Measurements from ENCODE around the gene INPP4B.
"Not testable (repeated sequence)": the region's sequence is repeated elsewhere in the genome, so short reads cannot be mapped to it uniquely, and the experiment has no call there.

The INPP4B gene

DNA sequence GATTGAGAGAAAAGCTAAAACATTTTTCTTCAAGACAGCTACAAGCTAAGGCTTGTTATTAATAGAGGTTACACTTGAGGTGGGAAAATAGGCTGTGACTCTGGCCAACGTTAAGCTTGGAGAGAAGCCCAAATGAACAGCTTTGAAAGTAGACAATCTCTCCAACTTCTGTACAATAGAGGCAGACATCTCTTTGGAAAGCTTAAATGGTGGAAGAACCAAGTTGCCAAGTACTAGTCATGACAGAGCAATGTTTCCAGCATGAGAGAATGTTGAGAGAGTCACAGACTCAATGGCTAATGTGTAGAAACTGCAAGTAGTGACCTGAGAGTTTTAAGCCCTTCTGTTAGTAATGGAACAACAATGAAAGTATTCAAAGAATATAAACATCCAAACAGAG is 298.1 kb downstream of the INPP4B start:
- no peak for DNase-seq (ENCODE audit: low read depth in 2 of 2)

DNA sequence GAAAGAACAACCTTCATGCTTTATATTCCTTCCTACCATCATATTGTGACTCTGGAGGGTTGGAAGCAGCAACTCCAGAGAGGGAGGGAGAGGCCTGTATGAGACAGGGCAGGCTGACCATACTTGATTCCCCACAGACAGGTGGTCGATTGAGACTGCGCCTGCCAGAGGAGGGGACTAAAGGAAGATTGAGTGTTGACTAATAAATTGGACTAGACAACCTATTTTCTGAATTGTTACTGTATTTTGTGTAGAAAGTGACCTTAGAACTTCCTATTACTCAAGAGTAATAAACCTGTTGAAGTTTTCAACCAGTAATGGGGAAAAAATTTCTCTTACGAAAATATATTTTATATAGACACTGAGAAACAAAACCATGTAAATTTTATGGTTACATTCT is 301.5 kb downstream of the INPP4B start:
- no peak for DNase-seq (ENCODE audit: low read depth in 2 of 2)

DNA sequence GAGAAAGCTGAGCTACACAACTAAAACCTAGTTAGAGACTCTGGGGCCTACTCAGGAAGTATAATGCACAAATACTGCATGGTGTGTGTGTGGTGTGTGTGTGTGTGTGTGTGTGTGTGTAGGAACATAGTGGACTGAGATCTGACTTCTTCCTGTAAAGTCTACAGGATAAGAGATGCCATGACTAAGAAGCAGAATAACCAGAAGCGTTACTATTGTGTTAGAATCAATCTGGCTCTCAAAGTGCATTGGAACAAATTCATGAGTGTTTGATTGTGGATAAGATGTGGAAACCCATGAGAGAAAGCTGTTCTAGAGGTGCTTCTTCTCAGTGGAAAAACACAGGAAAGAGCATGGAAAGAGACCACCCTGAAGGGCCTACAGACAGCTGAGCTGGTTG is 302.1 kb downstream of the INPP4B start:
- no peak for DNase-seq (ENCODE audit: low read depth in 2 of 2)

DNA sequence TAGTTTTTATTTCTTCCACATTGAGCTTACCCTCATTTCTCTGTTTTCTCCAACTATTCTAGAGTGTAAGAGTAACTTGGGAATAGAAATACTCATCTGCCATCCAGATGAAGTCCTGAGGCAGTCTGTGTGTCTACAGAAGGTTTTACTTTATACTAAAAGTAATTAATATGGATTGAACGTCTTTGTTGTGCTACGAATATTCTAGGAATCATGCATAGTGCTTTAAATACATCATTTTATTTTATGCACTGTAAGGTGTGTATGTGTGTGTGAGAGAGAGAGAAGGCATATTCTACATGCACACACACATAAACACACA is 305.7 kb downstream of the INPP4B start:
- DNase-seq (ENCODE audit: low read depth in 2 of 2), result no peak

DNA sequence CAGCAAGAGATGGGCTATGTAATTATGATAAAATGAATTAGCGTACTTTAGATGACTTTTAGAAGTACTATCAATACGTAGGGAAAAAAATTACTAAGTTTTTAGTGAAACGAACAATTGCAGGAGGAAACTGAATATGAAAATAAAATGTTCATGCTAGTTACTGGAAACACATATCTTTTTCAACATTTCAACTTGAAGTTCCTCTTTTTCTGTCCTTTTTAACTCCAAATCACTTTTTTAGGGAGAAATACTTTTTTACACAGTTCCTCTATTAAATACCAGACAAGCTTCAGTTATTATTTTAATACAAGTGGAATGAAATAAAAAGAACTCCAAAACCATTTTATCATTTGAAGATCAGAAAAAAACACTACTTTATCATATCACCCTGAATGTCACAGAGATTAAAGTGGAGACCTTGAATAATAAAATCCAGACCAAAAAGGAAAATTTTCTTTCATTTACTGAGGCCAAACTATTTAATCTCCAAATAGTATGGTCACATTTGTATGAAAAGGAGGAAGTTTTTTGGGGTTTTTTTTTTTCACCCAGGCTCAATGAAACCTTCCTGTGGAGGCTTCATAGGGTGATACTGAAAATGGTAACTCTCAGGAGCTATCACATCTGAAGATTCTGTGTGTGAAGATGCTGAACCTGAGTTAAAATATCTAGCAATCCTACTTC is 306.2 kb downstream of the INPP4B start:
- DNase-seq (ENCODE audit: low read depth in 2 of 2), result no peak

DNA sequence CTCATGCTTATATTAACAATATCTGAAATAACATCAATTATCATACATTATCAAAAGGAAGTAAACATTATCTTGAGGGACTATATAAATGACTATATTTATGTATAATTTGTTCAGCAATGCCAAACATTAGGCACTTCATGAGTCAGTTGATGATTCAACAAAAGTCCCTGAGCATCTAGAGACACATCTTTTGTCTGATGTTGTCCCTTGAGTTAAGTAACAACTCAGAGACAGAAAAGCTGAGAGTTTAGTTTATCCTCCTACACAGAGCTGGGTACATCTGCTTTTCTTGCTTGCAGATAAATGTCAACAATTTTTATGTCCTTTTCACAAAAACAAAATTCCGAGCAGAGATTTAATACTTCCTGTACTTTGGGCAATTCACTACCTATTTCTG is 311.1 kb downstream of the INPP4B start:
- DNase-seq (ENCODE audit: low read depth in 2 of 2), result no peak

DNA sequence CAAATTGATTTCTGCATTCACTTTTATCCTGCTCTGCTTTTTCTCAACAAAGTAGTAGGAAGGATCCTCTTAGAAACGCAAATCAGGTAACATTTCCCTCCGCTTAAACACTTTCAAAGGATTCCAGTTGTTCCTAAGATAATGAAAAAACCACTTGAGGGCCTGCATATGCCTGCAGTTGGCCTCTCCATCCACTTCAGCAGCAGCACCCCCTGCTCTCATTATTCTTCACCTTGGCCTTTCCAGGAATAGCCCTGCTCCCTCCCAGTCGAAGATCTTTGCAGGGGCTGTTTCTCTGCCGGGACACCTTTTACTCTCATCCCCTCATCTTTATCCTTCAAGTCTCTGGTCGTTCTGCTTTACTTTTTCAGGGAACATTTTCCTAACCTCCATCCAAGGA is 314.0 kb downstream of the INPP4B start:
- DNase-seq (ENCODE audit: low read depth in 2 of 2), result no peak

DNA sequence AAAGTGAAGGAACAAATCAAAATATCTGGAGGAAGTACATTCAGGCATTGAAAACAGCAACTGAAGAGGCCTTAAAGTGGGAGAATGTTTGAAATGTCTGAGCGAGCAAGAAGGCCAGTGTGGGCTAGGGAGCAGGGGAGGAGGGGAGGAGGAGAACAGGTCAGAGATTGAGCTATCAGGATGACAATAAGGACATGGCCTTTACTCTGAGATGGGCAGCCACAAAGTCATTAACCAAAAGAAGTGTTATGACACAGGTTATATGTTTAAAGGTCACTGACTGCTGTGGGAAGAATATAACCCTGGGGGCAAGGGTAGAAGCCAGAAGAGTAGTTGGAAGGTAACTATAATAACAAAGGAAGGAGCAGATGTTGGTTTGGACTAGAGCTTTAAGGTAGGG is 315.4 kb downstream of the INPP4B start:
- DNase-seq (ENCODE audit: low read depth in 2 of 2), result no peak

DNA sequence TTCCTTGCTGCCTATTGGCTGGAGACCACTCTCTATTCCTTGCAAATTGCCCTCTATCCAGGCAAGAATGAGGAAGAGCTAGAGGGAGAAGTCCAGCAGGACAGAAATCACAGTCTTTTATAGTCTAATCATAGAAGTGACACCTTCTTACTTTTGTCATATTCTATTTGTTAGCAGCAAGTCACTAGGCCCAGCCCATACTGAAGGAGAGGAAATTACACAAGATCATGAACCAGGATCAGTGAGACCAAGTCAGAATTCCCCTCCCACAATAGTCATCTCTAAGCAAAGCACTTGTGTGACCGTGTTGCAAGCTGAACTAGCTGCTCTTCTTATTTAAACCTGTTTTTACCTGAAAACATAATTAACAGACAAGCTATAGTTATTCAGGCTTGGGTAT is 317.7 kb downstream of the INPP4B start:
- DNase-seq (ENCODE audit: low read depth in 2 of 2), result no peak

DNA sequence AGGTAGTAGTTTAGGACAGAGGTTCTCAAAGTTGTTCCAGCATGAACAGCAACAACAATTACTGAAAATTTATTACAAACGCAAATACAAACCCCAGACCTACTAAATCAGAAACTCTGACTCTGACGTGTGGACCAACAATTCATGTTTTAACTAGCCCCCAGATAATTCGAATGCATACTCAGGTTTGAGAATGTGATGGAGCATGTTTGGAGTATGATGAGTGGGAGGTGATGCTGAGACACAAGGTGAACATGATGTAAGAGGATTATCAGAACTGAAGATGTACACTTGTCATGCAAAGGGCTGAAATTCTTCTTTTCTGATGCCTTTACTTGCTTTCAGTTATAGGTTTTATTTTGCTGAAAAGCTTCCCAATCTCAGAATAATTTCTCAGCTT is 323.0 kb downstream of the INPP4B start:
- no peak for DNase-seq (ENCODE audit: low read depth in 2 of 2)

DNA sequence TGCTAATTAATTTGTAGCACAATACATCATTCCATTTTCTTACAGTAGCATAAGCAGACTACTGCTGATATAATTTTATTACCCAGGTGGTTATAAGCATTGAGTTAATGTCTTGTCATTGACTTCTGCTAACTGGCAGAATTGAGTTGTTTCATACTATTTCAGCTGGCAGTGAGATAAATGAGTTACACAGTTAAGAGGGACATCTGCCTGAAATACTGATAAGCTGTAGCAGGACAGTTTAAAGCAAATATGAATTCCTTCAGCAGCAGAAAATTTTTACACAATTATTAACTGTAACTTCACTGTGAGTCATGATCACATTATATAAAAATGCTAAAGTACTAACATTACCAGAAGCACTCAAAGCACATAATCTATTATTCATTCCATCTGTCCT is 326.8 kb downstream of the INPP4B start:
- no peak for DNase-seq (ENCODE audit: low read depth in 2 of 2)

DNA sequence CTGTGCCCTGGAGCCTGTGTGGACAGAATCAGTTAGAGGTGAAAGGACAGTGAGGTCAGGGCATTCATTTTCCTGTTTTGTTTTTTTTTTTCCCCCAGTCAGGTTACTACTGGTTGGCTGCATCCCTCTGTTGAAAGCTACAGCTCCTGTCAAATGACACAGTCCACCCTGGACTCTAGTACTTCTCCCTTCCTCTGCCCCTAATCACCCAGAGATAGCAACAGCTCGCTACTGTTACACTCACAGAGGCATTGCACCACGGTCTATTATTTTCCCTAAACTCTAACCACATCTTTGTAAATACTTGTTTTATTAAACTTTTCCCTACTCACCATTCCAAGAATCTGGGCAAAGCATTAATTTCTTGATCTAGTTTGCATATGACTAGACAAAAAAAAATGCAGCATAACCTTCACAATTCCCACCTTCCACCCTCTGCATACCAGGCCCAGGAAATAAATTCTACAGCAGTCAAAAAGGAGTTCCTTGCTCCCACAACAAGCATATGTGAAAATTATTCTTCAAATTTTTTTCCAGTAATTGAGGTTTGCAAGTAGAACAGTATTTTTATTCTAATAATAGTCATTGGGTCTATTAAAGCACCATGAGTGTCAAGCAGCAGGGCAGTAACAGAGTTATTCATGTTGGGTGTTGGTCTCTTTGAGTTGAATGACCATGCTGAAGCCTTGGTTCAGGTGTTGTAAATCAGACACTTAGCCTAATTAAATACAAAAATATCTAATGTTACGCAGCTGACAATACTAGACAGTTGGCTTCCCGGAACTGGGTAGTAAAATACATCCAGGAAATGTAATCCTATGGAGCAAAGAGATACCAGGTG is 329.2 kb downstream of the INPP4B start:
- DNase-seq (ENCODE audit: low read depth in 2 of 2), result no peak

DNA sequence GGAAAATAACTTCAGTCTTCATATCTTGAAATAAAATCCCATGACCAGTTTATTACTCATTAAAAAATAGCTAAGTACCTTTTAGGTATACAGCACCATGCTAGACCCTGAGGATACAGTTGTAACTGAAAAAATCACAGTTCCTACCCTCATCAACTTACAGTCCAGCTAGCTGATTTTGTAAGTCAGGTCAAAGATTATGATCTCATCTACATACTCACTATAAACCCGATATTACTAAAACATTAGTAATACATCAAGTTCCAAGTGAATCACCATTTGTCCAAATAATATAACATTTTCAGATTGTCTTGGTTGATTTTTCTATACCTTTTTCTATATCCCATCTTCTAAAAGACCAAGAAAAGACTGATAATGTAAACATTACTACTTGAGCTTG is 333.9 kb downstream of the INPP4B start:
- DNase-seq (ENCODE audit: low read depth in 2 of 2), result no peak

DNA sequence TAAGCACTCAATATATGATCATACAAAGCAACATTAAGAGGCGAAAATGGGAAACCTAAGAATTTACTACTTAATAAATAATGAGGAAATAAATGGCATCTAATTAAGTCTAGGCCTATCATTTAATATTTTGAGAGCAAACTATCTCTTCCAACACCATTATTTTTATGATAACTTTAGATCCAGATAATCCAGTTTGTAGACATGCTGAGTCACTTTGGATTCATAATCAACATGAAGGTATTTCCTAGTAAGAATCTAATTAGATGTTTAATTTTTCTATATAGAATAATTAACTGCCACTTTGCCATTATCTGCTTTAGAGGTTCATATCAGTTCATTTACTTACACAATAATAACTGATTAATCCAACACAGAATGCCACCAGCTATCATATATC is 336.2 kb downstream of the INPP4B start:
- no peak for DNase-seq (ENCODE audit: low read depth in 2 of 2)

DNA sequence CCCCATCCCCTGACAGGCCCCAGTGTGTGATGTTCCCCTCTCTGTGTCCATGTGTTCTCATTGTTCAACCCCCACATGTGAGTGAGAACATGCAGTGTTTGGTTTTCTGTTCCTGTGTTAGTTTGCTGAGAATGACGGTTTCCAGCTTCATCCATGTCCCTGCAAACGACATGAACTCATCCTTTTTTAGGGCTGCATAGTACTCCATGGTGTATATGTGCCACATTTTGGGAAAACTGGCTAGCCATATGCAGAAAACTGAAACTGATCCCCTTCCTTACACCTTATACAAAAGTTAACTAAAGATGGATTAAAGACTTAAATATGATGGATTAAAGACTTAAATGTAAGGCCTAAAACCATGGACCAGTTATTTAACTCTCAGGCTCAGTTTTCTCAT is 336.7 kb downstream of the INPP4B start:
- not testable (repeated sequence) for DNase-seq (ENCODE audit: low read depth in 2 of 2)

DNA sequence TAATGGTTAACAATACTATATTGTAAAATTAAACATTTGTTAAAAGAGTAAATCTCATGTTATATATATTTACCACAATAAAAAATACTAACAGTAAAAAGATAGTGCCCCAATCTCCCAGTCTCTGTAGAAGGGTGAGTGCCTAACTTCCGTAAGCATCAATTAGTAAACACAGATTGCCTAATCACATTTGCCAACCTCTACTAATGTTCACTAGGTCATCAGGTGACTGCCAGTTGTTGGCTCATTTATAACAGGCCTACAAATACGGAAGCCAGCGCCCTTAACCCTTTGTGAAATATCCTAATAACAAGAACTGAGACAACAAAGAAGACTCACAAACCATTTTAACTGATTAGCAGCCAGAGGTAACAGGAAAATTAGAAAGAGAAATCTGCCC is 345.1 kb downstream of the INPP4B start:
- no peak for DNase-seq (ENCODE audit: low read depth in 2 of 2)

DNA sequence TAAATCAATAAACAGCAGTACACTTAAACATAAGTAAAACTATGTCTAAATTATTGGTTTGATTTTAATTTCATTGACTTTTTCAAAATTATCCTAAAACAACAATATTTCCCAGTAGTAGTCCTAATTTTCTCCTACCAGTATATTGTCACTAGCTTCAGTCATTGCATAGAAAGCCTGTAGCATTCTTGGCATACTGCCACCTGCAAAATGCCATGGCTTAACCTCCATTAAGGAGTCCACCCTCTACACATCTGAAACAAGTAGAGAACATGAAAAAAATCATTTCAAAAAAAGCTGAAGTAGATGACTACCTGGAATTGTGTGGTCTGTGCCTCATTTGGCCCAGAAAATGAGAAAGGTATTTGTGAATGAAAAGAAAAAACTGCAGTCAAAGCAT is 348.5 kb downstream of the INPP4B start:
- no peak for DNase-seq (ENCODE audit: low read depth in 2 of 2)

DNA sequence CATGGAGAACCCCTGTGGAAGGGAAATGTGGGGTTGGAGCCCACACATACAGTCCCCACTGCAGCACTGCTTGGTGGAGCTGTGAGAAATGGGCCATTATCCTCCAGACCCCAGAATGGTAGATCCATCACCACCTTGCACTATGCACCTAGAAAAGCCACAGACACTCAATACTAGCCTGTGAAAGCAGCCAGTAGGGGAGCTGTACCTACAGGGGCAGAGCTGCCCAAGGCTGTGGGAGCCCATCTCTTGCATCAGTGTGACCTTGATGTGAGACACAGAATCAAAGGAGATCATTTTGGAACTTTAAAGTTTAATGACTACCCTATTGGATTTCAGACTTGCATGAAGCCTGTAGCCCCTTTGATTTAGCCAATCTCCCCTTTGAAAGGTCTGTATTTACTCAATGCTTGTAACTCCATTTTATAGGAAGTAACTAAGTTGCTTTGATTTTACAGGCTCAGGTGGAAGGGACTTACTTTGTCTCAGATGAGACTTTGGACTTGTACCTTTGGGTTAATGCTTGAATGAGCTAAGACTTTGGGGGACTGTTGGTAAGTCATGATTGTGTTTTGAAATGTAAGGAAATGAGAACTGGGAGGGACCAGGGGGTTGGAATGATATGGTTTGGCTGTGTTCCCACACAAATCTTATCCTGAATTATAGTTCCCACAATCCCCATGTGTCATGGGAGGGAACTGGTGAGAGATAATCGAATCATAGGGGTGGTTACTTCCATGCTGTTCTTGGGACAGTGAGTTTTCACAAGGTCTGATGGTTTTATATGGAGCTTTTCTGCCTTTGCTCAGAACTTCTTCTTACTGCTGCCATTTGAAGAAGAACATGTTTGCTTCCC is 352.6 kb downstream of the INPP4B start:
- DNase-seq (ENCODE audit: low read depth in 2 of 2), result no peak

DNA sequence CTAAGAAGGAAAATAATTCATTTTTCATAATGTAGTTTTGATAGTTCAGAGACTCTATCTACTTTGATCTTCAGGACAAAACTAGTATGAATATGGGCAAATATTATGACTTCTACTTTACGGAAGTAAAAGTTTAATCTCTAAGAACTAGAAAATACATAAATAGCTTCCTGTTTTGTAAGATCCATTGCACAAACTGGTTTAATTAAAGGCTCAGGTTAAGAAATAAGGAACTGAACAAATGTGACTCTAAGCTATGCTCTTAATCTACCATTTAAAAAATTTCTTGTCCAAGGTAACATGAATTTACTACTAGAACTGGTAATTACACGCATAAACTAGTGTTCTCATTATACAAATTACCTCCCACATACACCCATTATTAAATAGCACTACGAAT is 360.6 kb downstream of the INPP4B start:
- no peak for DNase-seq (ENCODE audit: low read depth in 2 of 2)

DNA sequence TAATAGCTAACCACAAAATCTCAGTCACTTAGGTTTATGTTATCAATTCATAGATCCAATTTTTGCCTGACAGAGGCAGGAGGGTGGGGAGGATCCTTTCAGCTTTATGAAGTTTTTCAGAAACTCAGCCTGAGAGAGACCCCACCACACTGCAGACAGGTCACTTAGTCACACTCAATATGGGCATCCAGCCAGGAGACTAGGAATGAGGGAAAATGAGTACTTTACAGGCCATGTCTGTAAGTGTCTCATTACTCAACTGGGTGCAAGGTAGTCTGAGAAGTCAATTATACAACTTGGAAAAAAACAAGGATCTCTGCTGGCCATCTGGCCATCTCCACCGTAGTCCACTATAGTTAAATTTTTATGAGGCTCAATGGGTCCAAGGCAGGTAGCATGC is 365.9 kb downstream of the INPP4B start:
- no peak for DNase-seq (ENCODE audit: low read depth in 2 of 2)

DNA sequence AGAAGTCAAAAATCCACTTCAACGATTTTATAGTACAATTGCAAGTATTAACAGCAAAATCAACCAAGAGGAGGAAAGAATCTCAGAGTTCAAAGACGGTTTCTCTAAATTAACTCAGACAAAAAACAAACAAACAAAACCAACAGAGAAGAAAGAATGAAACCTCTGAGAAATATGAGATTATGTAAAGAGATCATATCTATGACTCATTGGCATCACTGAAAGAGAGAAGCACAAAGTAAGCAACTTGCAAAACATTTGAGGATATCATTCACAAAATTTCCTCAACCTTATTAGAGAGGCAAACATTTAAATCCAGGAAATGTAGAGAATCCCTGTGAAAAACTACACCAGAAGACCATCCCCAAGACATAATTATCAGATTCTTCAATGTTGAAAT is 370.4 kb downstream of the INPP4B start:
- DNase-seq (ENCODE audit: low read depth in 2 of 2), result no peak

DNA sequence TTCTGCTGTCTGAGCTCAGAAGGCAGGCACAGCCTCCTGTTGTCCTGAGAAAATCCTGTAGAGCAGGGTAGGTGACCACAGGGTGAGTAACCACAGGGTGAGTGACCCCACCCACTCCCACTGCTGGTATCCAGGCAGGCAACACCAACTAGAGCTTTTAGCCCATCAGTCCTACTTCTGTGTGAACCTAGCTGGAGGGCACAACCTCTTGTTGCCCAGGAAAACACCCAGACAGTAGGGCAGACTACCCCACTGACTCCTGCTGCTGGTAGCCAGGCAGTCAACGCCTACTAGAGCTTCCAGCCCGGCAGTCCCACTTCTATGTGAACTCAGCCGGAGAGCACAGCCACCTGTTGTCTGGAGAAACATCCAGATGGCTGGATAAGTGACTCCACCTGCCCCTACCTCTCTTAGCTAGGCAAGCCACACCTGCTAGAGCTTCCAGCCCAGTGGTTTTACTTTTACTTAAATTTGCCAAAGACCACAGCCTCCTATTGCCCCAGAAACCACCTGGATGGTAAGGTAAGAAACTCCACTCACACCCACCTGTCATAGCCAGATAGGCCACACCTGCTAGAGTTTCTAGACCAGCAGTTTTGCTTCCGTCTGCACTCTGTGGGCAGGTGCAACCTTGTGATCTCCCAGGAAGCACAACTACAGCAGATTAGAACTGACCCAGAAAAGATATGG is 371.6 kb downstream of the INPP4B start:
- no peak for DNase-seq (ENCODE audit: low read depth in 2 of 2)

Data from stimulated activated CD8-positive, alpha-beta memory T cell treated with anti-CD3 and anti-CD28 coated beads, Interleukin-2, amount 100 ng/mL, for 1 hour (primary cell).